Hypothalamus (tissue), 51 donors: ENCODE measurements around the gene CAPSL.
"Not testable (repeated sequence)": the region's sequence is repeated elsewhere in the genome, so short reads cannot be mapped to it uniquely, and the experiment has no call there.

ENCODE experiments used
- DNase-seq, 51 donors: peaks; one replicate each; lab custom pipeline; 2025; lab: John Stamatoyannopoulos, UW

CAPSL gene

DNA sequence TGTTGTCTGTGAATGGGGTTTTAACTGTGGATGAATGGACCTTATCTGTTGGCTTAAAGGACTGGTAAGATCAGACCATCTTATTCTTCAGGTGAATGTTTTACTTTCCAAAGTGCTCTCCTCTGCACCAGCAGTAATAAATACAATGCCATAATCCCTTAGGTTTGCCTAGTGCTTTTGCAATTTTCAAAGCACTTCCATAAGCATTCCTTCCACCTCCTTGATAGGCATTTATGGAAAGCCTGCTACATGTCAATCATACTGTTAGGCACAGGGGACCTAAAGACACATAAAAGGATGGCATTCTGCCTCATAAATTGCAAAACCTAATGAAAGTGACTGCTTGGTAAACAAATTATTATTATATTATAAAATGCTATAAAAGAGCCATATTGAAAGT lies 60.3 kb downstream of the CAPSL start:
- DNase-seq = no peak

DNA sequence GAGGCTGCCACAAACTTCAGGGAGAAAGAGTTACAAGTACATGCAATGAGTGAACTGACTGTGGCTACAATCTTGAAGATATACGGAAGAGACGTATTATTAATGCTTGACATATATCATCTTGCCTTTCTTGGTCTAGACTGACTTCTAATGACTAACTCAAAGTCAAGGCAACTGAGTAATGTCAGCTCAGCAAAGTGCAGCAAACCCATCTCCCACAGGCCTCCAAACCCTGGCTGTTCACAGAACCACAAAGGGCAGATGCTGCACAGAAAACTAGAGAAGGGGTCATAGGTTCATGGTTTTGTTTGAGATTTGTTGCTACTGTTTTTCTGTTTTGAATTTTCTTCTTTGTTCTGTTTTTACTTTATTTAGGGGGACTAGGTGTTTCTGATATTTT lies 60.8 kb downstream of the CAPSL start:
- no peak for DNase-seq

DNA sequence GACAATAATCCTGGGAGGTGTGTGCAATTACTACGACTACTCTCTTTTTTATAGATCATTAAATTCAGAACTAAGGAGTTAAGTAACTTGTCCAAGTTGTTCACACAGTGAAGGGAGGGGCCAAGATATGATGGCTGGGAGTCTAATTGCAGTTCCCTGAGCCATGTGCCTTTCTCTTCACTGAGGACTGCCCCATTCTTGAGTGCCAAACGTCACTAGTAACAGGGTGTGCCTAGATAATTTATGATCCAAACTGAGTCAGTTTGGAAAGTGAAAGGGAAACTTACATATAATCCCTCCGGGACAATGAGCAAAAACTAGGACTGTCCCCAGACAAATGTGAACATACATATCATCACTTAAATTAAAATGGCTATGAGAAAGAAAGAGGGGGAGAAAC lies 61.5 kb downstream of the CAPSL start:
- DNase-seq = no peak

DNA sequence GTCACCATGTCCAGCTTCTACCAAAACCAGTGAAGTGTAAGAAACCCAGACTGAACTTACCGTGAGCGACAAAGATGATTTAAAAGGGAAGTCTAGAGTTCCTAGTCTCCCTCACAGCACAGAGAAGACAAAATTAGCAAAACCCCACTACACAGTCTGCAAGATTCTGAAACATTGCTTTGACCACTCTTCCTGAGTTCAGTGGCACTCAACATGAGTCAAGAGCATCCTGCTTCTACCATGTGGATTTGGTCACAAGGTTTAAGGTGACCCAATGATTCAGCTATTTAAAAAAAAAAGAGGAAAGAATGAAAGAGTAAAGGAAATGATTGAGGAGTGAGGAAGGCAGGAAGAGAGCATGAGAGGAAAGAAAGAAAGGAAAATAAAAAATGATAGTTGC lies 62.0 kb downstream of the CAPSL start:
- DNase-seq = no peak

DNA sequence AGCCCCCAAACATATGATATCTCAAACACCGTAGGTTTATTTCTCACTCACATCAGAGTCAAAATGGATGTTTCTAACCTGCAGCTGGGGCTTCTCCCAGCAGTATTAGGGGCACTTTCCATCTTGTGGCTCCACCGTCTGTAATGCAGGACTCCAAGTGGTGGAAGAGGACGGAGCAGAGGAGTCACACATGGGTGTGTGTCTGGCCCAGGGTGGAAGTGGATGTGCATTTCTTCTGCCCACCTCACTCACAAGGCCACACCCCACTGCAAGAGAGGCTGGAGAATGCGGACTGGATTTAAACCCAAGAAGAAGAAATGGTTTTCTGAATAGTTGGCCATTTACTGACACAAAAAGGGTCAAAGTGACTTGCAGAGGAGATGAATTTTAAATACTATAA lies 67.8 kb downstream of the CAPSL start:
- DNase-seq = no peak

DNA sequence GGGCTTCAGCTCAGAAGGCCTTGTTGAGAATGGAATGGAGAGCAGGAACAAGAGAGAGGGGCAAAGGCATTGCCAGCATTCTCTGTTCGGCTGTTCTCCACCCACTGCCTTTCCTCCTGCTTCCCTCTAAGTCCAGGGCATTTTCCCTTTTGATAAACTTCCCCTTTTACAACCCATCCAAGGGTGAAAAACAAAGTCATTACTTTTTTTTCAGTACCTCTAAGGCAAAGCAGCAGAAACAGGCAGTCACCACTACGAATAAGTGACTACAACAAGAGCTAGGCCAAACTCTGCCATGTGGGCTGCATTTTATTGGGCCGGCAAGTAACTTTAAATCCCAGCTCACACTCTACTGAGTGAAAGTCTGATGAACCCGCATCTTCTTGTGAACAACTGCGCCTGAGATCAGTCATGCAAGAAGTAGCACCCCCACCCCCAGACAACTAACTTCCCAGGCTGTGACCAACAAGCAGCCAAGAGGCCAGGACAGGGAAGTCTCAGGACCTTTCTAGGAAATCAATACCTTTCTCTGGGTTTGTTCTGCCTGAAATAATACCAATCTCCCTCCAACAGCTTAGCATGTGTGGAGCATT lies 68.6 kb downstream of the CAPSL start:
- DNase-seq = no peak

DNA sequence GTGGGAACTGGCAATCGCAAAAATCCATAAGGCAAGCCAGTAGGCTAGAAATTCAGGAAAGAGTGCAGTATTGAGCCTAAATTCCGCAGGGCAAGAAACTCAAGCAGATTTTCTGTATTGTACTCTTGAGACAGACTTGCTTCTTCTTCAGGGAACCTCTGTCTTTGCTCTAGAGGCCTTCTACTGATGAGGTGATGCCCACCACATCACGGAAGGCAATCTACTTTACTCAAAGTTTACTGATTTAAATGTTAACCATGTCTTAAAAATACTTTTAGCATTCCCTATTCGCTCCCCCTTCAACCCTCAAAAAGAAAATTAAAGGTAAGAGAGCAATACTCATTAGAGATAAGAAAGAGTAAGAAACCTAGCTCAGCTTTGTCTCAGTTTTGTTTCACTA lies 70.4 kb downstream of the CAPSL start:
- DNase-seq = no peak

DNA sequence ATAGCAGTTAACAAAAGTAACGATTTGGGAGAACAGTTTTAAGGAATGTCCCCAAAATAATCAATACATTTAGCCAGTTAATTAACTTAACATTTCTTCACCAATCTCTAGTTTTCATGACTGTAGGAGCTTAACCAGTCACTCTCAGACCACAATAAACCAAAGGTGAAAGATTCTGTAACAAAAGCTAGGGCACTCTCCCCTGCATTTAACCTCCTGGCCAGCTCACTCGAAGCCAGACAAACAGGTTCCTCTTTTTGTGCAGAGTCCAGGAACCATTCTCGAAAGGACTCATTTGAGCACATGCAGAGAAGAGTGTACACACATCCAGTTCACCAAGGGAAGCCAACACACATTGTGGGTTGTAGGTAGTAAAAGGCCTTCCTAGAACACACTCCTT lies 75.3 kb downstream of the CAPSL start:
- no peak for DNase-seq

DNA sequence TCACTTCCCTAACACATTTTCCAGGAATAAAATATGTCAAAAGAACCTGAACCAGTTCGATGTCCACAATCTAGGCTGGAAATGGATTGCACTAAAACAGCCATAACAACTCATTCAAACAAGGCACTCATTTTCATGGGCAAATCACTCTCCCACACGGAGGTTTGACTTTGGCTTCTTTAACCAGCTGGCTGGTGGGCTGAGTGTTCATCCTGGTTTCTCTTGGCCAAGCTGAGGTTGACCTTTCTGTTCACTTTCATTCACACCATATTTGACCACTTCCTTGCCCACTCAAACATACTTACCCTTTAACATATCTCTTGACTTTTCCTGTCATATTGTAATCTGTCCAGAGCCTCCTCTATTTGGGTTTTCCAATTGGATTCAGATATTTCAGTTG lies 76.3 kb downstream of the CAPSL start:
- DNase-seq = no peak

DNA sequence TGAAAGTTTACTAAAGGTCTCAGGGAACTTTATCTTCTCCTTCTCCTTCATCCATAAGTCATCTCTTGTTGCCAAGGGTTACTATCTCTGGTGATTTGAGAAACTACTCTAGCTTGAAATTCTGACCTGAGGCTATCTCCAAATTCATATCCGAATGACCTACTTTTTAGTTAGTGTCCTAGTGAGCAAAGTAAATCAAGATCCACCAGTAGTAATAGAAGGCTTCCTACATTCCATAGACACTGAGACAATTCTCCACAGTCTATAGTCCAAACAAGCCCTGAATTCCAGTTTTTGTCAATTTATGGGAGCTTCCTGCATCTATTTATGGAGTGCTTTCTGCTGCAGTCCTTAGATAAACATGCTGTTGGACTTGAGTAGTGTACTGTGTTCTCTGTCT lies 76.7 kb downstream of the CAPSL start:
- no peak for DNase-seq

DNA sequence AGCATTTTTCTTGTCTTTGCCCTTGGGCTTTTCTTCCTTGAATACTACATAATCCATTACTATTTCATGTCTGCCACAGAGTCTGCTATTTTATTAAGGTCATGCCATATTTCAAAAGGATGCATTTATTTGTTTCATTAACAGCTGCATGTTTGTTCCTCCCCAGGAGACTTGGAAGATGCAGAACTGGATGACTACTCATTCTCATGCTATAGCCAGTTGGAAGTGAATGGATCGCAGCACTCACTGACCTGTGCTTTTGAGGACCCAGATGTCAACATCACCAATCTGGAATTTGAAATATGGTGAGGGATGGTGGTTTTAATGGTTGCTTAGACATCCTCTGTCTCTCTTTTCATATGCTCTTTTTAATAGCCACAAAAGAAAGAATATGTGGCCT lies 77.7 kb downstream of the CAPSL start:
- no peak for DNase-seq

DNA sequence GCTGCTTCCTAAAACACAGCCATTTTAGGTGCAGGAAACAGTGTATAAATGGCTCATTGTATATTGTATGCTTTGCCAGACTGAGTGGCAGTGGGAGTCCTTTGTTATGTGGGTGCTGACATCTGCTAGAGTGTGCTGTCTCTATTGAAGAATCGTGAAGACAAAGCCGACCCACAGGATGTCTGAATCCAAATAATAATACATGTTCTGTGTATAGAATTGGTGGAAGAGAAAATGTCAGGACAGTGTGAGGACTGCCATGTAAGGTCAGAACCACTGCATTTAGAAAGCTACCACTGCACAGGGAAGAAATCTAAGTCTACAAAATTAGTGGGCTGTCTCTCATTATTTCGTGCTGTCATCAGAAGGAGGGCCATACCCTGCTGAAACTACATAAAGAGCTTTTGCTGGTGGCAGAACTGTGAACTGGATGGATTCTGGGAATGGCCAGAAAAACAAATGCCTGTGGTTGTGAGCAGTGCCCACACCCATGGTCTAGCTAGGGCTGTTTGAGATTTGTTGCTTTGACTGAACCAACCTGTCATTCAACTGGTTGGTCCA lies 79.2 kb downstream of the CAPSL start:
- DNase-seq = no peak

DNA sequence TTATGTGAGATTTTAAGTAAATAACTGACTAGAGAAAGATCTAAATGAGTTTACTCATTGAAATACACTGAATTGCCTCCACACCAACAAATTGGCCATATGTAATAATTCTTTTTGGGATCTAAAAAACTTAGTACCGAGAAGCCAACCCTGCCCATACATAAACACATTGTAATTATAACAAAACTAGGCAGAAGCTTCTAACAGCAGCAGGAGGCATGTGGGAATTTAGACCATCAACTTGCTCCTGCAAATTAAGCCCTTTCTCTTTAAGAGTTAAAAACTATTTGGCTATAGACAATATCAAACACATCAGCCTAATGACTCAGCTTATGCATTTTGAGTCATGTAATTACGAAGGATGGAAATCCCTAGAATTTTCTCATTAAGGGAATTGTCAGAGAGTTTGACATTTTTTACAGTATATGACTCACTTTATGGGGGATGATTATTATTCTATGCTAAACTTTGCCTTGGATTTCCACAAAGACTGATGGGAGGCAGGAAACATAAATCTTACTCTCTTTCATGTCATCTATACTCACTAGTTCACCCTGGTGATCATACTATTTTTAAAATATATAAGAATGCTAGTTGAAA lies 80.7 kb downstream of the CAPSL start:
- DNase-seq = peak in 1 of 51 donors; percentile 8

DNA sequence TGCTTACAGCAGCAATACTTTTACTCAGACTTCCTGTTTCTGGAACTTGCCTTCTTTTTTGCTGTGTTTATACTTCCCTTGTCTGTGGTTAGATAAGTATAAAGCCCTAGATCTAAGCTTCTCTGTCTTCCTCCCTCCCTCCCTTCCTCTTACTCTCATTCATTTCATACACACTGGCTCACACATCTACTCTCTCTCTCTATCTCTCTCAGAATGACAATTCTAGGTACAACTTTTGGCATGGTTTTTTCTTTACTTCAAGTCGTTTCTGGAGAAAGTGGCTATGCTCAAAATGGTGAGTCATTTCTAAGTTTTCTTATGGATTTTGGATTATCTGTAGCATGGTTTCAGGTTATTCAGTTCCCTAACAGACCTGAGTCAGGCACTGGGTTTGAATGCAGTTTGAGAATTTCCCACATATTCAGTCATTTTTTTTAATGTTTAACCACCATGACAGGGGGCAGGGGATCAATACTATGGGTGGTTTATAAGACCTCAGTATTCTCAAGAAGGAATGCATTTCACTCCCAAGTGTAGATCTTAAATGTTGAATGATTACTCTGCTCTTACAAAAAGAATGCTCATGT lies 81.6 kb downstream of the CAPSL start, which contains the start of gene IL7R:
Gene IL7R (plus strand): TSS at position 127 of the 587 bp plus-strand sequence. CDS start 87 bp downstream, at position 214.
- no peak for DNase-seq

DNA sequence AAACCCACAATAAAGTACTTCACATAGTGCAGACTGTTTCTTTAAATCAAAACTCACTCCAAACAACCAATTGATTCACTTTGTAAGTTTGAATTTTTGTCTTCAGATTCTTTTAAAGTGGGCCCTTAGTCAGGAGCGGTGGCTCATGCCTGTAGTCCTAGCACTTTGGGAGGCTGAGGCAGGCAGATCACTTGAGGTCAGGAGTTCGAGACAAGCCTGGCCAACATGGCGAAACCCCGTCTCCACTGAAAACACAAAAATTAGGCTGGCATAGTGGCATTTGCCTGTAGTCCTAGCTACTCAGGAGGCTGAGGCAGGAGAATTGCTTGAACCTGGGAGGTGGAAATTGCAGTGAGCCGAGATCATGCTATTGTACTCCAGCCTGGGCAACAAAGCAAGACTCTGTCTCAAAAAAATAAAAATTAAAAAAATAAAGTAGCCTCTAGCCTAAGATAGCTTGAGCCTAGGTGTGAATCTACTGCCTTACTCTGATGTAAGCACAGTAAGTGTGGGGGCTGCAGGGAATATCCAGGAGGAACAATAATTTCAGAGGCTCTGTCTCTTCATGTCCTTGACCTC lies 82.1 kb downstream of the CAPSL start:
- DNase-seq = not testable (repeated sequence)

DNA sequence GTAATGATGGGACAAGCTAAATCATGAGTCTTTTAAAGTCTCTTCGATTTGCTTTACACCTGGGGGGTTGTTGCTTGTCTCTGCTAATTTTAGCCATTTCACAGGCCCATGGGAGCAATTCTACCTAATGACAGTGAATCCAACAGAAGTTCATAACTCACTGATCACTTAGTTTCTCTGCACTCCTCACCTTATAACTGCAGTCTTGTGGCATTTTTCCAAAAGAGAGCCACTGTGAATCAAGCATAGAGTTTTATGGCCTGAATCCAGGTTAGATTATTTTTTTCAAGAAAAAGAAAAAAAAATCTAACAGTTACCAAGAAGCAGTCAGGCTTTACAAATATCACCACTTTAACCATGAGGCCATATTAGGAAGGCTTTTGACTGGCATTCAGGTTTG lies 83.2 kb downstream of the CAPSL start:
- DNase-seq = no peak
